Stimulated activated CD4-positive, alpha-beta T cell treated with anti-CD3 and anti-CD28 coated beads, Interleukin-2, amount 100 ng/mL, for 48 hours (primary cell): Measurements from ENCODE around the gene TSPY10.
"Not testable (repeated sequence)": the region's sequence is repeated elsewhere in the genome, so short reads cannot be mapped to it uniquely, and the experiment has no call there.

Source experiments
- DNase-seq, 2 donors: peaks; one replicate each; pipeline ENCODE4 v3.0.0-alpha.2; 2020

Gene TSPY10, protein sequence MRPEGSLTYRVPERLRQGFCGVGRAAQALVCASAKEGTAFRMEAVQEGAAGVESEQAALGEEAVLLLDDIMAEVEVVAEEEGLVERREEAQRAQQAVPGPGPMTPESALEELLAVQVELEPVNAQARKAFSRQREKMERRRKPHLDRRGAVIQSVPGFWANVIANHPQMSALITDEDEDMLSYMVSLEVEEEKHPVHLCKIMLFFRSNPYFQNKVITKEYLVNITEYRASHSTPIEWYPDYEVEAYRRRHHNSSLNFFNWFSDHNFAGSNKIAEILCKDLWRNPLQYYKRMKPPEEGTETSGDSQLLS

DNA sequence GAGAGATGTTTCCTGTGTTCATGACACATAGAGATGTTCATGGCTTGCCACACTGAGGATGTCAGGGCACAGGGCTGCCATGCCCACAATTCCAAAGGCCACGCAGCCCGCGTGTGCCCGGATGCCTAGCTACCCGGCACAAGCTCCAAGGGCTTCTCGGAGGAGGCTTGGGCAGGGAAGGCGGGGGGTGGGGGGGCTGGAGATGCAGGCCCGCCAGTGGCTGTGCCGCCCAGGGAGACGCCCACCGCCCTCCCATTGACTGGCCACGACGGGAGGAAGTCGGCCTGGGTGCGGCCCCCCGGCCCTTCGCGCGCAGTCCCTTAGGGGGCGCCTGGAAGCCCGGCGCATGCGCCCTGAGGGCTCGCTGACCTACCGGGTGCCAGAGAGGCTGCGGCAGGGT lies at the start of gene TSPY10:
TSS of gene TSPY10 (plus strand) at position 301 of the 400 bp plus-strand sequence. CDS start at position 347, 46 bp downstream.
- DNase-seq = not testable (repeated sequence)

DNA sequence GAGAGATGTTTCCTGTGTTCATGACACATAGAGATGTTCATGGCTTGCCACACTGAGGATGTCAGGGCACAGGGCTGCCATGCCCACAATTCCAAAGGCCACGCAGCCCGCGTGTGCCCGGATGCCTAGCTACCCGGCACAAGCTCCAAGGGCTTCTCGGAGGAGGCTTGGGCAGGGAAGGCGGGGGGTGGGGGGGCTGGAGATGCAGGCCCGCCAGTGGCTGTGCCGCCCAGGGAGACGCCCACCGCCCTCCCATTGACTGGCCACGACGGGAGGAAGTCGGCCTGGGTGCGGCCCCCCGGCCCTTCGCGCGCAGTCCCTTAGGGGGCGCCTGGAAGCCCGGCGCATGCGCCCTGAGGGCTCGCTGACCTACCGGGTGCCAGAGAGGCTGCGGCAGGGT lies 40.7 kb upstream of the TSPY10 start, which contains the start of gene TSPY9:
TSS of gene TSPY9 (plus strand) at position 301 of the 400 bp plus-strand sequence. CDS start at position 347, 46 bp downstream.
- not testable (repeated sequence) for DNase-seq

DNA sequence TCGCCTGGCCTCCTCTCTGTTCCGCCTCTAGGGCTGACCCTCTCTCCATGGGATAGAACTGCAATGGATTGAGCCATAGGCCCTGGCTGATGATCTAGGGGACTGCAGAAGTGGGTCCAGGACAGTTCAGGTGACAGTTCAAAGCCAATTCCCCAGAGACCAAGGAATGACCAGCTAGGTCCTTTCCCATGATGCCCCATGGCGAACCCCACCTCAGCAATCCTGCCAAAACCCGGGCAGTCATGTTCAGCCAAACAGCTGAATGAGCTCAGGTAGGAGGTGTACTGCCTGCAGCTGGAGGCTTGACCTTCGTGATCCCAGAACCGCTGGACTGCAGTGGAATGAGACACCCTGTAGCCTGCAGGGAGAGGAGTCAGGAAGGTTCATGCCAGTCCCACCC lies 23.3 kb upstream of the TSPY10 start:
- DNase-seq = not testable (repeated sequence)

DNA sequence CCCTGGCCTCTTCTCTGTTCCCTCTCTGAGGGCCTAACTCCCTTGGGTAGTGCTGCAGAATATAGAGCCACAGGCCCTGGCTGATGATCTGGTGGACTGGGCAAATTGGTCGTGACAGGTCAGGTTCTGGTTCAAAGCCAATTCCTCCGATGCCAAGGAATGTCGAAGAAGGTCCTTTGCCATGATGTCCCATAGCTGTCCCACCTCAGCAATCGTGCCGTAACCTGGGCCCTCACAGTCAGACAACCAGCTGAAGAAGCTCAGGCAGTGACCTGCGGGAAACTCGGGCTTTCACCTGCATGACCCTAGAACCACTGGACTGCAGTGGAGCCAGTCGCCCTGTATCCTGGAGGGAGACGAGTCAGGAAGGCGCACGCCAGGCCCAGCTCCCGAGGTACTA lies 11.4 kb upstream of the TSPY10 start:
- not testable (repeated sequence) for DNase-seq
